H1 (cell line): Measurements from ENCODE around the gene CACFD1. TPM values are rescaled to one million over a fixed set of nuclear protein-coding genes. Genes with fewer than 3 reads are reported as not detected.

Experiments used
- CTCF ChIA-PET: fragments of 300-600 bp; sonication (Branson Sonifier 250); formaldehyde crosslinking; loops from one replicate; lab custom pipeline; 2021; ENCODE audit not compliant: partially characterized antibody; lab: Charles Lee
- POLR2A ChIA-PET: fragments of 300-600 bp; sonication (Branson Sonifier 250); formaldehyde crosslinking; loops from one replicate; lab custom pipeline; 2021; ENCODE audit warnings: inconsistent platforms; ENCODE audit not compliant: partially characterized antibody; lab: Charles Lee
- DNase-seq, 2 experiments: peaks; one replicate each; pipeline versions ENCODE4 v3.0.0 to v3.0.0-alpha.2; 2010 to 2022; ENCODE audit warnings: low spot score in 2 of 2, low read depth in 1 of 2, mixed read lengths in 1 of 2
- FAIRE-seq: peaks from 2 replicates; lab custom pipeline; 2011; peaks lifted over from hg19 to GRCh38; lab: Jason Lieb, UNC
- H2AFZ ChIP-seq: 2 replicates; pipeline ENCODE4 v1.8.1; 2012; ENCODE audit warnings: low read length, inconsistent platforms
- H2AK5ac ChIP-seq: 2 replicates; pipeline ENCODE4 v1.6.1; 2013; ENCODE audit warnings: low read depth, low read length
- H2BK120ac ChIP-seq: replicated peaks from 2 replicates; pipeline ENCODE3; 2013; ENCODE audit warnings: low read depth, low read length, inconsistent platforms
- H2BK12ac ChIP-seq: 2 replicates; pipeline ENCODE4 v1.6.1; 2013; ENCODE audit warnings: low read depth, low read length
- H2BK15ac ChIP-seq: 2 replicates; pipeline ENCODE4 v1.6.1; 2013; ENCODE audit warnings: low read length
- H2BK20ac ChIP-seq: 2 replicates; pipeline ENCODE4 v1.6.1; 2013; ENCODE audit warnings: low read length
- H2BK5ac ChIP-seq: 2 replicates; pipeline ENCODE4 v1.6.1; 2013; ENCODE audit warnings: low read depth, low read length
- H3K14ac ChIP-seq: 2 replicates; pipeline ENCODE4 v1.6.1; 2013; ENCODE audit warnings: inconsistent platforms; ENCODE audit not compliant: insufficient read length
- H3K18ac ChIP-seq: 2 replicates; pipeline ENCODE4 v1.6.1; 2013; ENCODE audit warnings: low read length; ENCODE audit errors: extremely low read depth
- H3K23ac ChIP-seq: 2 replicates; pipeline ENCODE4 v1.6.1; 2013; ENCODE audit warnings: inconsistent platforms; ENCODE audit not compliant: insufficient read length
- H3K23me2 ChIP-seq: 2 replicates; pipeline ENCODE4 v1.6.1; 2013; ENCODE audit warnings: low read depth, low read length
- H3K27ac ChIP-seq: 2 replicates; pipeline ENCODE4 v1.6.1; 2011; ENCODE audit warnings: low read depth, low read length, inconsistent platforms
- H3K27me3 ChIP-seq, 4 experiments: replicated peaks in 1 of 4; 1 replicate in 1 of 4; 2 replicates in 3 of 4; pipeline versions ENCODE4 v1.6.1 to v1.8.1; 2011 to 2013; ENCODE audit warnings: low read length in 3 of 4, mild to moderate bottlenecking in 3 of 4, inconsistent platforms in 2 of 4, mixed read lengths in 2 of 4, moderate library complexity in 1 of 4; ENCODE audit not compliant: control insufficient read depth in 3 of 4, insufficient read depth in 3 of 4; ENCODE audit errors: extremely low read depth in 1 of 4
- H3K36me3 ChIP-seq, 4 experiments: 2 replicates each; pipeline versions ENCODE4 v1.6.1 to v1.8.1; 2011 to 2013; ENCODE audit warnings: mild to moderate bottlenecking in 4 of 4, low read length in 3 of 4, moderate library complexity in 2 of 4, control low read depth in 1 of 4, inconsistent platforms in 1 of 4; ENCODE audit not compliant: insufficient read depth in 4 of 4, control insufficient read depth in 2 of 4
- H3K4ac ChIP-seq: replicated peaks from 2 replicates; pipeline ENCODE3; 2013; ENCODE audit warnings: low read length, low read depth, mixed read lengths, inconsistent platforms; ENCODE audit not compliant: insufficient read length
- H3K4me1 ChIP-seq, 4 experiments: replicated peaks in 1 of 4; 1 replicate in 1 of 4; 2 replicates in 3 of 4; pipeline versions ENCODE4 v1.6.1 to v1.8.1; 2011 to 2013; ENCODE audit warnings: low read length in 3 of 4, inconsistent platforms in 2 of 4, mixed read lengths in 1 of 4; ENCODE audit not compliant: insufficient read depth in 4 of 4, control insufficient read depth in 3 of 4
- H3K4me2 ChIP-seq, 2 experiments: 2 replicates each; pipeline versions ENCODE4 v1.6.1 to v1.8.1; 2011 to 2013; ENCODE audit warnings: low read depth in 2 of 2, low read length in 2 of 2, control low read depth in 1 of 2, inconsistent platforms in 1 of 2, mild to moderate bottlenecking in 1 of 2; ENCODE audit not compliant: insufficient read depth in 1 of 2
- H3K4me3 ChIP-seq, 4 experiments: fragments of 200-600, 300-600 bp in 1 of 4; sonication (generic), shearing (Covaris generic), sonication (Bioruptor Twin) in 1 of 4; 2 replicates each; pipeline versions ENCODE4 v1.5.1 to v1.8.1; 2011 to 2016; ENCODE audit warnings: low read length in 4 of 4, low read depth in 3 of 4, control low read depth in 2 of 4, inconsistent platforms in 2 of 4, mild to moderate bottlenecking in 2 of 4, mixed read lengths in 1 of 4, moderate library complexity in 1 of 4; ENCODE audit not compliant: insufficient read depth in 2 of 4; ENCODE audit errors: extremely low read depth in 1 of 4
- H3K56ac ChIP-seq: replicated peaks from 2 replicates; pipeline ENCODE3; 2013; ENCODE audit warnings: low read depth, mild to moderate bottlenecking, mixed read lengths, low read length, inconsistent platforms; ENCODE audit not compliant: insufficient read length
- H3K79me1 ChIP-seq: 2 replicates; pipeline ENCODE4 v1.6.1; 2013; ENCODE audit warnings: low read depth, low read length, control low read depth
- H3K79me2 ChIP-seq, 2 experiments: 2 replicates each; pipeline versions ENCODE4 v1.6.1 to v1.8.1; 2012 to 2013; ENCODE audit warnings: low read length in 2 of 2, mild to moderate bottlenecking in 2 of 2, inconsistent platforms in 1 of 2; ENCODE audit not compliant: insufficient read depth in 2 of 2, control insufficient read depth in 1 of 2
- H3K9ac ChIP-seq, 4 experiments: replicated peaks in 1 of 4; 1 replicate in 1 of 4; 2 replicates in 3 of 4; pipeline versions ENCODE4 v1.6.1 to v1.8.1; 2011 to 2013; ENCODE audit warnings: low read depth in 3 of 4, low read length in 3 of 4, control low read depth in 2 of 4, mild to moderate bottlenecking in 2 of 4, moderate library complexity in 2 of 4, inconsistent platforms in 1 of 4; ENCODE audit errors: extremely low read depth in 1 of 4
- H3K9me3 ChIP-seq, 2 experiments: 2 replicates each; pipeline versions ENCODE4 v1.6.1 to v1.8.1; 2012 to 2013; ENCODE audit warnings: mild to moderate bottlenecking in 2 of 2, moderate library complexity in 2 of 2, control low read depth in 1 of 2, inconsistent platforms in 1 of 2, low read depth in 1 of 2, low read length in 1 of 2, mixed read lengths in 1 of 2; ENCODE audit not compliant: insufficient read depth in 2 of 2
- H4K20me1 ChIP-seq, 2 experiments: replicated peaks in 1 of 2; 2 replicates each; pipeline versions ENCODE3 to v1.8.1; 2011 to 2013; ENCODE audit warnings: inconsistent platforms in 2 of 2, low read length in 2 of 2, mild to moderate bottlenecking in 1 of 2; ENCODE audit not compliant: insufficient read depth in 2 of 2, control insufficient read depth in 1 of 2
- H4K5ac ChIP-seq: 2 replicates; pipeline ENCODE4 v1.6.1; 2013; ENCODE audit warnings: low read length, low read depth, mixed read lengths, inconsistent platforms; ENCODE audit not compliant: insufficient read length
- H4K8ac ChIP-seq: 2 replicates; pipeline ENCODE4 v1.8.0; 2013; ENCODE audit warnings: mild to moderate bottlenecking, moderate library complexity, low read length, inconsistent platforms; ENCODE audit not compliant: insufficient read depth; ENCODE audit errors: extremely low read depth
- H4K91ac ChIP-seq: replicated peaks from 2 replicates; pipeline ENCODE3; 2013; ENCODE audit warnings: low read length, mixed read lengths, inconsistent platforms; ENCODE audit not compliant: insufficient read length
- CHD2 ChIP-seq: IDR thresholded peaks from 2 replicates; pipeline ENCODE4 v1.6.1; 2012; ENCODE audit warnings: low read length, improper control_type of control experiment
- E2F6 ChIP-seq: IDR thresholded peaks from 2 replicates; pipeline ENCODE4 v1.6.1; 2012; ENCODE audit warnings: inconsistent platforms
- GABPA ChIP-seq: IDR thresholded peaks from 2 replicates; pipeline ENCODE4 v1.6.1; 2011; ENCODE audit warnings: mild to moderate bottlenecking, low read length, moderate library complexity, borderline replicate concordance; ENCODE audit not compliant: insufficient read depth
- POU5F1 ChIP-seq: IDR thresholded peaks from 2 replicates; pipeline ENCODE4 v1.6.1; 2011; ENCODE audit warnings: low read depth, mild to moderate bottlenecking, low read length, moderate library complexity
- SP4 ChIP-seq: IDR thresholded peaks from 2 replicates; pipeline ENCODE4 v1.6.1; 2012; ENCODE audit warnings: low read length, inconsistent platforms
- SUZ12 ChIP-seq: fragments of 200-600 bp; sonication (generic); IDR thresholded peaks from 2 replicates; pipeline ENCODE4 v1.6.1; 2012; ENCODE audit warnings: mild to moderate bottlenecking, inconsistent platforms, low read length, moderate library complexity, mixed read lengths
- USF2 ChIP-seq: IDR thresholded peaks from 2 replicates; pipeline ENCODE4 v1.6.1; 2011; ENCODE audit warnings: low read length, improper control_type of control experiment
- WGBS, 2 experiments: shearing (Covaris generic) in 1 of 2; methylation state at CpG; one replicate each; pipeline versions ENCODE4 v1.1.6 to v1.1.7; 2013 to 2015; ENCODE audit warnings: low lambda C conversion rate in 2 of 2, mixed read lengths in 2 of 2, inconsistent platforms in 1 of 2, low coverage in 1 of 2, missing lambda C conversion rate in 1 of 2; ENCODE audit not compliant: insufficient replicate concordance in 2 of 2, insufficient coverage in 1 of 2, insufficient read length in 1 of 2; ENCODE audit errors: extremely low coverage in 1 of 2, missing lambda C conversion rate in 1 of 2; 5-methylcytosine and 5-hydroxymethylcytosine counted together
- polyA plus RNA-seq, 7 experiments: library from polyadenylated mRNA; depleted of rRNA in 3 of 7; stranded (reverse) in 5 of 7; unstranded in 2 of 7; fragments of >200 nt in 5 of 7; fragments of 200-250 nt in 2 of 7; gene quantifications; 1 replicate in 5 of 7; 2 replicates in 1 of 7; 4 replicates in 1 of 7; pipeline versions ENCODE4 v1.2.1 to v1.2.3, GENCODE V29; 2011 to 2013; ENCODE audit warnings: missing spikeins in 2 of 7, mixed read lengths in 2 of 7
- total RNA-seq: library from RNA; stranded (reverse); fragmentation: NEBNext Ultra II Directional; extraction: Animal tissue kit (Norgen Biotek cat#: 25700); gene quantifications from 2 replicates; pipeline ENCODE4 v1.2.1, GENCODE V29; 2021

CACFD1 gene
- total and polyA plus RNA-seq, 2 of the 8 experiments (the other 6 are each of a cell fraction or from before 2014, with no cell fraction given) = 13.4 to 15.5 TPM

- TF ChIP-seq POU5F1 = no peak
- TF ChIP-seq SUZ12 = no peak
- no peak for TF ChIP-seq CHD2
- TF ChIP-seq SP4 = no peak
- no peak for TF ChIP-seq GABPA
- peak; percentile 70 for TF ChIP-seq E2F6
- TF ChIP-seq USF2 = no peak
- H3K9ac ChIP-seq = no peak overlapping the region
- ChIA-PET CTCF (interaction anchor here (1.9 kb wide), 1 partner anchor 20 kb away, joined by 10 read pairs; no protein-coding TSS in a partner anchor), POLR2A (no interaction called here)
- no peaks in the 10 kb centered on the region; a peak in 1 of 8 replicates for H3K36me3 ChIP-seq
- no peak overlapping the region for H2AK5ac ChIP-seq
- H3K4ac ChIP-seq = no peak overlapping the region
- no peaks in the 10 kb centered on the region for H3K79me1 ChIP-seq
- H2BK5ac ChIP-seq = no peak overlapping the region
- H2BK12ac ChIP-seq = no peak overlapping the region
- whole genome bisulfite sequencing, 2 experiments = 94% methylated on average over 27 of the region's 27 CpGs; no CpG with 5 or more reads in 1 of the 2 experiments
- peaks cover 10% of the 10 kb centered on the region for H3K23me2 ChIP-seq
- H2BK120ac ChIP-seq = no peak overlapping the region
- H3K4me1 ChIP-seq = peaks cover 0 to 22% (median 14%) of the 10 kb centered on the region in 4 experiments; a peak in 6 of 7 replicates
- no peak overlapping the region for H4K5ac ChIP-seq
- no peak overlapping the region for H3K23ac ChIP-seq
- no peak overlapping the region; the same call in none of the 2 replicates for H3K18ac ChIP-seq
- no peak overlapping the region for H3K56ac ChIP-seq
- H2BK15ac ChIP-seq = no peak overlapping the region
- H3K27ac ChIP-seq = no peak overlapping the region
- no peak overlapping the region for H4K8ac ChIP-seq
- peaks cover 0 to 2% (median 0%) of the 10 kb centered on the region in 4 experiments; a peak in 2 of 7 replicates for H3K27me3 ChIP-seq
- peaks cover 0 to 7% of the 10 kb centered on the region in 2 experiments for H4K20me1 ChIP-seq
- no peak for DNase-seq
- no peak overlapping the region for H3K4me2 ChIP-seq
- H2BK20ac ChIP-seq = no peak overlapping the region
- H2AFZ ChIP-seq = no peak overlapping the region
- FAIRE-seq = no peak
- no peak overlapping the region for H3K4me3 ChIP-seq
- peaks cover 0 to 3% of the 10 kb centered on the region in 2 experiments; a peak in 1 of 4 replicates for H3K9me3 ChIP-seq
- H4K91ac ChIP-seq = no peak overlapping the region
- no peak overlapping the region for H3K14ac ChIP-seq
- no peaks in the 10 kb centered on the region for H3K79me2 ChIP-seq
Measured at GRCh38 chr9:133510926-133511505, 51.2 kb downstream of the CACFD1 start.
